ENCODE data around the gene RNF14.

- TF ChIP-seq POLR2A (IDR thresholded peaks at IDR 0.05) = no peak
- TF ChIP-seq, protein P1, sequence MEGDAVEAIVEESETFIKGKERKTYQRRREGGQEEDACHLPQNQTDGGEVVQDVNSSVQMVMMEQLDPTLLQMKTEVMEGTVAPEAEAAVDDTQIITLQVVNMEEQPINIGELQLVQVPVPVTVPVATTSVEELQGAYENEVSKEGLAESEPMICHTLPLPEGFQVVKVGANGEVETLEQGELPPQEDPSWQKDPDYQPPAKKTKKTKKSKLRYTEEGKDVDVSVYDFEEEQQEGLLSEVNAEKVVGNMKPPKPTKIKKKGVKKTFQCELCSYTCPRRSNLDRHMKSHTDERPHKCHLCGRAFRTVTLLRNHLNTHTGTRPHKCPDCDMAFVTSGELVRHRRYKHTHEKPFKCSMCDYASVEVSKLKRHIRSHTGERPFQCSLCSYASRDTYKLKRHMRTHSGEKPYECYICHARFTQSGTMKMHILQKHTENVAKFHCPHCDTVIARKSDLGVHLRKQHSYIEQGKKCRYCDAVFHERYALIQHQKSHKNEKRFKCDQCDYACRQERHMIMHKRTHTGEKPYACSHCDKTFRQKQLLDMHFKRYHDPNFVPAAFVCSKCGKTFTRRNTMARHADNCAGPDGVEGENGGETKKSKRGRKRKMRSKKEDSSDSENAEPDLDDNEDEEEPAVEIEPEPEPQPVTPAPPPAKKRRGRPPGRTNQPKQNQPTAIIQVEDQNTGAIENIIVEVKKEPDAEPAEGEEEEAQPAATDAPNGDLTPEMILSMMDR (IDR thresholded peaks at IDR 0.05) = no peak
- TF ChIP-seq EP300 (IDR thresholded peaks at IDR 0.05) = no peak
- TF ChIP-seq POLR2AphosphoS5 (IDR thresholded peaks at IDR 0.05) = no peak
Observed at GRCh38 chr5:141944076-141944475, 24.8 kb upstream of the RNF14 start.
